ENCODE data around the gene METTL23. TPM values are rescaled to one million over a fixed set of nuclear protein-coding genes. Genes with fewer than 3 reads are reported as not detected.
A peak's percentile ranks its signal among the peaks of the same experiment; 100 is the strongest.
"Not testable (repeated sequence)": the region's sequence is repeated elsewhere in the genome, so short reads cannot be mapped to it uniquely, and the experiment has no call there.

The METTL23 gene
- polyA plus RNA-seq, 3 donors: 37.9 to 71.3 (median 56.5) TPM

- no peak for TF ChIP-seq CTCF (IDR thresholded peaks at IDR 0.05)
- intact Hi-C loops (cut with micrococcal nuclease): loop anchor here in 1 of 2 donors (10.0 kb wide), 1 partner anchor 185 kb away; no protein-coding TSS in a partner anchor
- H3K36me3 Mint-ChIP-seq: peaks cover 25 to 29% of the 10 kb centered on the region in 2 donors
- Histone ChIP-seq H3K36me3 (replicated peaks in 1 of 2; ENCODE audit: control insufficient read depth in 1 of 2, insufficient read depth in 2 of 2, low read length in 2 of 2) (peaks cover 15 to 19% of the 10 kb centered on the region in 2 donors), H3K9me3 (replicated peaks in 1 of 2; ENCODE audit: control insufficient read depth in 1 of 2, insufficient read depth in 1 of 2, low read length in 2 of 2) (no peaks in the 10 kb centered on the region), H3K4me1 (ENCODE audit: control insufficient read depth in 1 of 2, insufficient read depth in 2 of 2, low read length in 2 of 2) (peaks cover 13 to 14% of the 10 kb centered on the region in 2 donors), H4K20me1 (ENCODE audit: insufficient read depth, low read length) (peaks cover 17% of the 10 kb centered on the region), H3K79me2 (ENCODE audit: insufficient read depth, low read length) (no peaks in the 10 kb centered on the region), H3K4me3 (replicated peaks in 1 of 3; ENCODE audit: low read depth in 2 of 3, low read length in 3 of 3) (no peak overlapping the region), H3K27me3 (ENCODE audit: control insufficient read depth in 2 of 2, insufficient read depth in 2 of 2, low read length in 2 of 2) (peaks cover 8 to 17% of the 10 kb centered on the region in 2 donors), H3K9ac (ENCODE audit: insufficient read depth, low read length, poor library complexity, severe bottlenecking) (no peak overlapping the region), H3K27ac (ENCODE audit: low read depth in 1 of 2, low read length in 2 of 2) (no peak overlapping the region), H3K4me2 (replicated peaks; ENCODE audit: extremely low read depth, low read length, poor library complexity, severe bottlenecking) (no peak overlapping the region), H2AFZ (ENCODE audit: insufficient read depth, low read depth, low read length, poor library complexity, severe bottlenecking) (no peak overlapping the region)
- peaks cover 14% of the 10 kb centered on the region for H3K4me1 Mint-ChIP-seq
- peaks cover 0 to 8% (median 2%) of the 10 kb centered on the region in 7 donors for H3K9me3 Mint-ChIP-seq
- H3K27me3 Mint-ChIP-seq (ENCODE audit: low read depth in 3 of 3): peaks cover 25 to 33% (median 26%) of the 10 kb centered on the region in 3 donors
- H3K27ac Mint-ChIP-seq: peak overlapping the region in 2 of 7 donors; percentile 6 to 50
- no peak for DNase-seq
- peak overlapping the region; percentile 67 to 78 for H3K4me3 Mint-ChIP-seq
- 90% methylated on average over 15 of the region's 29 CpGs for WGBS (ENCODE audit: insufficient coverage)
Observed at GRCh38 chr17:76709077-76709950, 17.3 kb upstream of the METTL23 start.

- Histone ChIP-seq H2AFZ (ENCODE audit: insufficient read depth, low read depth, low read length, poor library complexity, severe bottlenecking) (peak overlapping the region; percentile 53), H4K20me1 (ENCODE audit: insufficient read depth, low read length) (peaks cover 26% of the 10 kb centered on the region), H3K27me3 (ENCODE audit: control insufficient read depth in 2 of 2, insufficient read depth in 2 of 2, low read length in 2 of 2) (peaks cover 8 to 17% of the 10 kb centered on the region in 2 donors), H3K4me1 (ENCODE audit: control insufficient read depth in 1 of 2, insufficient read depth in 2 of 2, low read length in 2 of 2) (peaks cover 18 to 20% of the 10 kb centered on the region in 2 donors), H3K9ac (ENCODE audit: insufficient read depth, low read length, poor library complexity, severe bottlenecking) (peak overlapping the region; percentile 32), H3K4me3 (replicated peaks in 1 of 3; ENCODE audit: low read depth in 2 of 3, low read length in 3 of 3) (peak overlapping the region in 1 of 3 experiments; percentile 61), H3K36me3 (replicated peaks in 1 of 2; ENCODE audit: control insufficient read depth in 1 of 2, insufficient read depth in 2 of 2, low read length in 2 of 2) (peaks cover 15 to 21% of the 10 kb centered on the region in 2 donors), H3K4me2 (replicated peaks; ENCODE audit: extremely low read depth, low read length, poor library complexity, severe bottlenecking) (peak overlapping the region; percentile 72)
- Mint-ChIP-seq H3K4me1 (peaks cover 18% of the 10 kb centered on the region), H3K27me3 (ENCODE audit: low read depth in 3 of 3) (peaks cover 25 to 33% (median 26%) of the 10 kb centered on the region in 3 donors), H3K36me3 (peaks cover 26 to 31% of the 10 kb centered on the region in 2 donors), H3K4me3 (peak overlapping the region; percentile 67 to 78)
- H3K9me3 ChIP-seq (replicated peaks in 1 of 2; ENCODE audit: control insufficient read depth in 1 of 2, insufficient read depth in 1 of 2, low read length in 2 of 2); DNase-seq; H3K27ac Mint-ChIP-seq; H3K79me2 ChIP-seq (ENCODE audit: insufficient read depth, low read length); H3K27ac ChIP-seq (ENCODE audit: low read depth in 1 of 2, low read length in 2 of 2); H3K9me3 Mint-ChIP-seq: not testable (repeated sequence)
- WGBS (ENCODE audit: insufficient coverage): 11% methylated on average over 25 of the region's 79 CpGs
- intact Hi-C loops (cut with micrococcal nuclease): loop anchor here (10.0 kb wide), 2 partner anchors 185 to 205 kb away; partner anchors contain the start of gene RHBDF2 (in 1 of the 2)
Observed at GRCh38 chr17:76709951-76710862, 16.4 kb upstream of the METTL23 start.

Measured in CD14-positive monocyte (primary cell).